PC-9 (cell line): ENCODE results near the gene FANCG. TPM values are rescaled to one million over a fixed set of nuclear protein-coding genes. Genes with fewer than 3 reads are reported as not detected.
A peak's percentile ranks its signal among the peaks of the same experiment; 100 is the strongest.

Experiments used
- BruUV-seq: library from RNA; stranded (reverse); fragments of 400-500 nt; replicated peaks from 2 replicates; lab custom pipeline; 2021; lab: Mats Ljungman, UMichigan
- CTCF ChIA-PET: fragments of 300-600 bp; sonication (Branson Sonifier 250); formaldehyde crosslinking; loops from one replicate; lab custom pipeline; 2022; ENCODE audit warnings: antibody characterized with exemption; lab: Charles Lee
- POLR2A ChIA-PET: fragments of 300-600 bp; sonication (Branson Sonifier 250); formaldehyde crosslinking; loops from one replicate; lab custom pipeline; 2022; ENCODE audit warnings: antibody characterized with exemption; ENCODE audit not compliant: unreplicated experiment; lab: Charles Lee
- DNase-seq, 2 experiments: peaks; one replicate each; pipeline versions ENCODE4 v3.0.0 to v3.0.0-alpha.2; 2015 to 2022; ENCODE audit warnings: mixed read lengths in 1 of 2
- H2AFZ ChIP-seq: fragments of 200-600 bp; sonication (generic); 2 replicates; pipeline ENCODE4 v1.8.1; 2017; ENCODE audit warnings: antibody characterized with exemption
- H3F3A ChIP-seq: fragments of 200-600 bp; sonication (generic); 2 replicates; pipeline ENCODE4 v1.8.1; 2017; ENCODE audit warnings: antibody characterized with exemption, mild to moderate bottlenecking, low read depth; ENCODE audit not compliant: insufficient read depth
- H3K27ac ChIP-seq: fragments of 200-600 bp; sonication (generic); 2 replicates; pipeline ENCODE4 v1.6.1; 2016; ENCODE audit warnings: mixed run types
- H3K27me3 ChIP-seq: fragments of 200-600 bp; sonication (generic); 2 replicates; pipeline ENCODE4 v1.6.1; 2016; ENCODE audit warnings: low read depth, mixed run types; ENCODE audit not compliant: insufficient read depth
- H3K36me3 ChIP-seq: fragments of 200-600 bp; sonication (generic); 2 replicates; pipeline ENCODE4 v1.6.1; 2016; ENCODE audit warnings: low read depth, mixed run types
- H3K4me1 ChIP-seq: fragments of 200-600 bp; sonication (generic); replicated peaks from 2 replicates; pipeline ENCODE4 v1.6.1; 2016; ENCODE audit warnings: mixed run types; ENCODE audit not compliant: insufficient read depth
- H3K4me2 ChIP-seq: fragments of 200-600 bp; sonication (generic); 2 replicates; pipeline ENCODE4 v1.6.1; 2017; ENCODE audit warnings: mixed run types
- H3K4me3 ChIP-seq: fragments of 200-600 bp; sonication (generic); 2 replicates; pipeline ENCODE4 v1.6.1; 2016; ENCODE audit warnings: mixed run types
- H3K79me2 ChIP-seq: fragments of 200-600 bp; sonication (generic); 2 replicates; pipeline ENCODE4 v1.6.1; 2017; ENCODE audit warnings: low read depth, mixed run types
- H3K9me2 ChIP-seq: fragments of 200-600 bp; sonication (generic); 2 replicates; pipeline ENCODE4 v1.8.1; 2017; ENCODE audit warnings: mild to moderate bottlenecking; ENCODE audit not compliant: insufficient read depth
- H3K9me3 ChIP-seq: fragments of 200-600 bp; sonication (generic); 2 replicates; pipeline ENCODE4 v1.8.1; 2016; ENCODE audit warnings: low read depth; ENCODE audit not compliant: insufficient read depth
- H4K20me1 ChIP-seq: fragments of 200-600 bp; sonication (generic); 2 replicates; pipeline ENCODE4 v1.8.1; 2017; ENCODE audit not compliant: insufficient read depth
- EZH2 ChIP-seq: fragments of 200-600 bp; sonication (generic); IDR thresholded peaks from 2 replicates; pipeline ENCODE4 v1.8.0; 2017; ENCODE audit warnings: antibody characterized with exemption, low read depth
- intact Hi-C: fragments of 100-400 bp; cut with micrococcal nuclease; formaldehyde crosslinking; loops from one replicate; pipeline ENCODE4 v1.10.0; 2022; ENCODE audit not compliant: unreplicated experiment
- total RNA-seq: library from RNA; stranded (reverse); gene quantifications from 2 replicates; pipeline ENCODE4 v1.2.3, GENCODE V29; 2021
- TF ChIP-seq, protein P1 (sequence below): fragments of 200-600 bp; sonication (generic); conservative IDR thresholded peaks from 2 replicates; pipeline ENCODE4 v1.6.1; 2017; ENCODE audit warnings: mixed run types, antibody characterized with exemption, mild to moderate bottlenecking, moderate library complexity

Gene FANCG
- total RNA-seq, 1 experiment from 2014 or later: 45.3 TPM

DNA sequence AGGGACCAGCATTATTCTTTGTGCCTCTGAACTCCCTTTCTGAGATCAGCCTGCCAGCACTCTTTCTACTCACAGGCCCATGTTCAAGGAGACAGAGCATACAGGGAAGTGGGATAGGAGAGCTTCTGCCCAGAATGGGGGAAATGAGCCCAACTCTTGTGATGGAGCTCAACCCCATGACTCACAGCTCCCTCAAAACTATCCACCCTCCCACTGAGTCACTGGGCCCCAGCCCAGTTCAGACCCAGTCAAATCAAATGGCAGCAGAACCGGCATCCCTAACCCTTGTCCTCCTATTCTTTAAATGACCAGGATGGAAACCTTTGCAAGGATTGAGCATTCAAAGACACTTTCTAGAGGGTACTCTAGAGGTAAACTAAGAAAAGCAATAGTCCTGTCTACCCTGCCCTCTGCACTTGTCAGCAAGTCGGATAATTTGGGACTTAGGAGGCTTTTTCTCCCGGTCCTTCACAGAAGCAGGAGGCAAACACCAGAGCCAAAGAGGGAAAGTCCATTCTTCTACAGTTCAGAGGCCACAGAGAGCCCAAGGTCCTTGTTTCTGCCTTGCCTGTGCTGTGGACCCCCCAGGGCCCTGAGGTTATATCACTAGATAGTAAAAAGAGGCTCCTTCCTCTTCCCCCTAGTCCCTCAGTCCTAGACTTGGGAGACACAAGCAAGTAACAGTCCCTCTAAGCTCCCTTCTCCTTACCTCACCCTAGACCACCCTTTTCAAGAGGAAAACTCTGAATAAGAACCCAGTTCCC is 32.7 kb upstream of the FANCG start:
- DNase-seq: no peak
- H3K4me2 ChIP-seq: peak overlapping the region; percentile 77
- no peaks in the 10 kb centered on the region for H3K27me3 ChIP-seq
- H3K9me3 ChIP-seq: no peaks in the 10 kb centered on the region
- no TSS peak for BruUV-seq
- H3K36me3 ChIP-seq: no peaks in the 10 kb centered on the region
- H3F3A ChIP-seq: peaks cover 8% of the 10 kb centered on the region; the same call in 1 of the 2 replicates
- no peaks in the 10 kb centered on the region for H4K20me1 ChIP-seq
- ChIA-PET CTCF (no interaction called here), POLR2A (interaction anchor here (0.6 kb wide), 1 partner anchor 1675 kb away, joined by 4 read pairs; no protein-coding TSS in a partner anchor)
- 0 out of 2 replicates have a peak, but pooled peaks cover 4% of the 10 kb centered on the region for H3K79me2 ChIP-seq
- no peaks in the 10 kb centered on the region for H3K9me2 ChIP-seq
- no peak overlapping the region for H3K27ac ChIP-seq
- no peak overlapping the region for H3K4me3 ChIP-seq
- intact Hi-C loops: loop anchor here (5.0 to 10.0 kb wide), 2 partner anchors 445 to 492 kb away; partner anchors contain the start of gene TESK1
- H2AFZ ChIP-seq: no peak overlapping the region
- H3K4me1 ChIP-seq: peaks cover 33% of the 10 kb centered on the region
- TF ChIP-seq EZH2: no peak
- TF ChIP-seq, protein P1, sequence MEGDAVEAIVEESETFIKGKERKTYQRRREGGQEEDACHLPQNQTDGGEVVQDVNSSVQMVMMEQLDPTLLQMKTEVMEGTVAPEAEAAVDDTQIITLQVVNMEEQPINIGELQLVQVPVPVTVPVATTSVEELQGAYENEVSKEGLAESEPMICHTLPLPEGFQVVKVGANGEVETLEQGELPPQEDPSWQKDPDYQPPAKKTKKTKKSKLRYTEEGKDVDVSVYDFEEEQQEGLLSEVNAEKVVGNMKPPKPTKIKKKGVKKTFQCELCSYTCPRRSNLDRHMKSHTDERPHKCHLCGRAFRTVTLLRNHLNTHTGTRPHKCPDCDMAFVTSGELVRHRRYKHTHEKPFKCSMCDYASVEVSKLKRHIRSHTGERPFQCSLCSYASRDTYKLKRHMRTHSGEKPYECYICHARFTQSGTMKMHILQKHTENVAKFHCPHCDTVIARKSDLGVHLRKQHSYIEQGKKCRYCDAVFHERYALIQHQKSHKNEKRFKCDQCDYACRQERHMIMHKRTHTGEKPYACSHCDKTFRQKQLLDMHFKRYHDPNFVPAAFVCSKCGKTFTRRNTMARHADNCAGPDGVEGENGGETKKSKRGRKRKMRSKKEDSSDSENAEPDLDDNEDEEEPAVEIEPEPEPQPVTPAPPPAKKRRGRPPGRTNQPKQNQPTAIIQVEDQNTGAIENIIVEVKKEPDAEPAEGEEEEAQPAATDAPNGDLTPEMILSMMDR: no peak

DNA sequence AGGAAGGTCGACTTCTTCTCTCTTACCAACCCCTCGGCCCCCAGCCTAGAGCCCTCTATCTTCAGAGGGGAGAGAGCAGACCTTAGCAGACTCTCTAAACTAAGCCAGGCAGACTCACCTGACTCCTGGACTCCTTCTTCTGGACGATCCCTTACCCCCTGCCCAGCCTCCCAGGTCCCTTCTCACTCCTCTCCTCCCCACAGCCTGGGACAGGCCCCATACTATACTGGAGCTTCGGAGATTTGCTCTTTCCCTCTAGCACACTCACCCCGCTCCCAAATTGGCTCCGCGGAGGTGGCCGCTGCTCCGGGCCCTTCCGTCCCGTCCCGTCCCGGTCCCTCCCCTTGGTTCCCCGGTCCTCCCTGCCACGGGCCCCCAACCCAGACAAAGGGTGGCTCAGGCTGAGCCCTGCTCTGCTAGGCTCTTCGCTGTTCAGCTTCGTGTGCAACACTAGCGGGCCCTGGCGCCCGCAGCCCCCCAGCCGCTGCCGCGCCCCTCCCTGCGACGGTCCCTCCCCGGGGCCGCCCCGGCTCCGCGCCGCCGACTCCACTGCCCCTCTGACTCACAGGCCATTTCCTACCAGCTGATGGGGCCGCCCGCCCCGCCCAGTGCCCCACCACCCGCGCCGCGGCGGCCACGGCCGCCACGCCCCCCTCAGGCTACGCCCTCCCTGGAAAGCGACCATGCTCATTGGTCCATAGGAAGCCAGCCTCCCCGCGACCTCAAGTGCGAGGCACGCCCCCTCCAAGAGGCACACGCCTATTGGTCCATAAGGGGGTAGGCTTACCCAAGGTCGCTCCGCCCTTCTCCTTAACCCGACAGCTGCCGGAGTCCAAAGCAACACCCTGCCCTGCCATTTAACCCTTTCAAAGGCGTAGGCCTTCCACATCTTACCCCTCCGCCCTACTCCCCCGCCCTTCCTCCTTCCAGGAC is 31.5 kb upstream of the FANCG start:
- Histone ChIP-seq H3K27me3 (no peaks in the 10 kb centered on the region), H3K27ac (no peak overlapping the region), H3K4me3 (peak overlapping the region; percentile 81), H3K9me3 (no peaks in the 10 kb centered on the region), H3K9me2 (no peaks in the 10 kb centered on the region), H3K79me2 (0 out of 2 replicates have a peak, but pooled peaks cover 4% of the 10 kb centered on the region), H2AFZ (peak overlapping the region; percentile 86), H3K36me3 (no peaks in the 10 kb centered on the region), H4K20me1 (no peaks in the 10 kb centered on the region), H3K4me1 (peaks cover 33% of the 10 kb centered on the region), H3K4me2 (peak overlapping the region; percentile 86), H3F3A (peaks cover 3% of the 10 kb centered on the region; the same call in 1 of the 2 replicates)
- intact Hi-C loops: loop anchor here (5.0 to 10.0 kb wide), 2 partner anchors 444 to 494 kb away; partner anchors contain the start of gene TESK1
- DNase-seq: peak; percentile 85 to 88
- BruUV-seq: no TSS peak
- POLR2A ChIA-PET: interaction anchor here (0.6 kb wide), 1 partner anchor 1674 kb away, joined by 4 read pairs; no protein-coding TSS in a partner anchor
- CTCF ChIA-PET: no interaction called here
- no peak for TF ChIP-seq EZH2
- TF ChIP-seq, protein P1: no peak

DNA sequence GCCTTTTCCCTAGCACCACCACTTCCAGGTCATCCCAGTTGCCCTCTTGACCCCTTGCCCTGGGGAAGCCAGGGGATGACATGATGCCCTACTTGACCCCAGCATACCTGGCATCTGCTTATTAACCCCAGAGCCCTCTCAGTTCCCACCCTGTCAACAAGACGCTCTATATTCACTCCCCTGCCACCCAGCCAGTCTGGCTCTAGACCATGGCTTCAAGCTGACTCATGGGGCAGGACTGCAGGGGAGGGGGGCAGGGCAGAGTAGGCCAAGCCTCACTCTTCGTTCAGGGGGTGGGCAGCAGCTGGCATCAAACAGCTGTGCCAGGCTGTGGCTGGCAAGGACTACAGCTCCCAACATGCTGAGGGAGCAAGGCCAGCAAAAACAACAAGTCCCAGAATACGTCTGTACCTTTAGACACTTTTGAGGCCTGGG is 30.6 kb upstream of the FANCG start:
- BruUV-seq: TSS peak; percentile 25
- Histone ChIP-seq H3K4me3 (peak overlapping the region; percentile 81; the same call in 1 of the 2 replicates), H4K20me1 (no peaks in the 10 kb centered on the region), H3K27me3 (no peaks in the 10 kb centered on the region), H3F3A (peaks cover 3% of the 10 kb centered on the region; the same call in 1 of the 2 replicates), H2AFZ (no peak overlapping the region), H3K36me3 (no peaks in the 10 kb centered on the region), H3K4me1 (peaks cover 33% of the 10 kb centered on the region), H3K9me2 (no peaks in the 10 kb centered on the region), H3K4me2 (peak overlapping the region; percentile 86), H3K79me2 (0 out of 2 replicates have a peak, but pooled peaks cover 4% of the 10 kb centered on the region), H3K9me3 (no peaks in the 10 kb centered on the region), H3K27ac (no peak overlapping the region)
- POLR2A ChIA-PET: no interaction called here
- intact Hi-C loops: loop anchor here (5.0 to 10.0 kb wide), 2 partner anchors 443 to 494 kb away; partner anchors contain the start of gene TESK1
- no peak for DNase-seq
- CTCF ChIA-PET: interaction anchor here (0.7 kb wide), 1 partner anchor 9 kb away, joined by 3 read pairs; no protein-coding TSS in a partner anchor
- TF ChIP-seq, protein P1: no peak
